Large intestine (tissue), 1 donor: ENCODE results near the gene PRH2. TPM values are rescaled to one million over a fixed set of nuclear protein-coding genes. Genes with fewer than 3 reads are reported as not detected.

Source experiments
- polyA plus RNA-seq: library from polyadenylated mRNA; unstranded; fragments of 120-200 nt; gene quantifications from one replicate; pipeline ENCODE4 v1.2.1, GENCODE V29; 2013

The PRH2 gene
- polyA plus RNA-seq, 1 donor: 0.55 TPM

Other genes with a start within 250 kb of the PRH2 start
- 140 TPM for gene YBX3, start 205.9 kb upstream of the PRH2 start, polyA plus RNA-seq
- not detected for gene TAS2R7, start 126.6 kb upstream of the PRH2 start, polyA plus RNA-seq
- gene TAS2R8, start 122.0 kb upstream of the PRH2 start, polyA plus RNA-seq: not detected
- gene TAS2R9, start 119.1 kb upstream of the PRH2 start, polyA plus RNA-seq: not detected
- gene TAS2R10, start 102.9 kb upstream of the PRH2 start, polyA plus RNA-seq: 1.2 TPM
- gene PRR4, start 79.8 kb upstream of the PRH2 start, polyA plus RNA-seq: 6.1 TPM
- 7.3 TPM for gene PRH1, start 45.0 kb upstream of the PRH2 start, polyA plus RNA-seq
- gene TAS2R13, start 19.7 kb upstream of the PRH2 start, polyA plus RNA-seq: 0.03 TPM
- gene TAS2R14, start 10.0 kb downstream of the PRH2 start, polyA plus RNA-seq: 3.5 TPM
- gene TAS2R50, start 57.7 kb downstream of the PRH2 start, polyA plus RNA-seq: 0.04 TPM
- 2.5 TPM for gene TAS2R20, start 69.1 kb downstream of the PRH2 start, polyA plus RNA-seq
- gene TAS2R19, start 93.4 kb downstream of the PRH2 start, polyA plus RNA-seq: 0.87 TPM
- gene TAS2R31, start 102.2 kb downstream of the PRH2 start, polyA plus RNA-seq: 0.82 TPM
- gene TAS2R46, start 133.1 kb downstream of the PRH2 start, polyA plus RNA-seq: 0.13 TPM
- 0.48 TPM for gene TAS2R43, start 163.1 kb downstream of the PRH2 start, polyA plus RNA-seq
- gene TAS2R30, start 205.4 kb downstream of the PRH2 start, polyA plus RNA-seq: 0.07 TPM
- 13.2 TPM for gene SMIM10L1, start 242.0 kb downstream of the PRH2 start, polyA plus RNA-seq